HL-60 (cell line): ENCODE data around the gene SERPINA4.

Experiments used
- DNase-seq, 2 experiments: peaks; one replicate each; pipeline ENCODE4 v3.0.0-alpha.2; 2010 to 2020; ENCODE audit warnings: low read depth in 1 of 2, low spot score in 1 of 2
- H3K27ac ChIP-seq: fragments of 250-450 bp; sonication (Bioruptor Pico); replicated peaks from 2 replicates; pipeline ENCODE4 v1.5.1; 2020; ENCODE audit warnings: mild to moderate bottlenecking, moderate library complexity
- H3K27me3 ChIP-seq: fragments of 250-450 bp; sonication (Bioruptor Pico); 2 replicates; pipeline ENCODE4 v1.5.1; 2021; ENCODE audit warnings: mild to moderate bottlenecking, moderate library complexity; ENCODE audit not compliant: insufficient read depth, poor library complexity, severe bottlenecking
- H3K4me3 ChIP-seq: replicated peaks from 2 replicates; pipeline ENCODE4 v1.5.1; 2011; ENCODE audit warnings: mild to moderate bottlenecking, control low read depth, low read length; ENCODE audit not compliant: insufficient read depth
- CTCF ChIP-seq: IDR thresholded peaks from one replicate; pipeline ENCODE4 v1.5.1; 2011; ENCODE audit warnings: low read length, control low read depth, inconsistent platforms; ENCODE audit not compliant: insufficient read depth
- GABPA ChIP-seq: IDR thresholded peaks from 2 replicates; pipeline ENCODE4 v1.6.1; 2012; ENCODE audit warnings: low read depth
- POLR2AphosphoS5 ChIP-seq: IDR thresholded peaks from 2 replicates; pipeline ENCODE4 v1.6.1; 2012; ENCODE audit warnings: low read depth
- REST ChIP-seq: IDR thresholded peaks from 2 replicates; pipeline ENCODE4 v1.6.1; 2012; ENCODE audit warnings: low read depth; ENCODE audit not compliant: insufficient replicate concordance
- SPI1 ChIP-seq: IDR thresholded peaks from 2 replicates; pipeline ENCODE4 v1.6.1; 2012; ENCODE audit warnings: low read depth, mild to moderate bottlenecking, borderline replicate concordance

Gene SERPINA4

GRCh38 chr14:94539181-94539580 lies 22.1 kb upstream of the SERPINA4 start:
- no peaks in the 10 kb centered on the region for H3K27me3 ChIP-seq
- DNase-seq, result no peak
- no peak overlapping the region for H3K27ac ChIP-seq
- no peak overlapping the region for H3K4me3 ChIP-seq
- TF ChIP-seq REST (no peak), POLR2AphosphoS5 (no peak), CTCF (no peak), SPI1 (no peak), GABPA (no peak)

- H3K27me3 ChIP-seq, result no peaks in the 10 kb centered on the region
- no peak overlapping the region for H3K27ac ChIP-seq
- H3K4me3 ChIP-seq, result no peak overlapping the region
- no peak for DNase-seq
- TF ChIP-seq GABPA (no peak), CTCF (no peak), SPI1 (no peak), POLR2AphosphoS5 (no peak), REST (no peak)
Observed at GRCh38 chr14:94540031-94540794, 21.0 kb upstream of the SERPINA4 start.

GRCh38 chr14:94541234-94541975 lies 19.8 kb upstream of the SERPINA4 start:
- no peak overlapping the region for H3K4me3 ChIP-seq
- no peak for DNase-seq
- H3K27ac ChIP-seq, result no peak overlapping the region
- TF ChIP-seq GABPA (no peak), REST (no peak), SPI1 (no peak), POLR2AphosphoS5 (no peak), CTCF (no peak)
- no peaks in the 10 kb centered on the region for H3K27me3 ChIP-seq
